ENCODE measurements around the gene MYO10.

Gene MYO10

DNA sequence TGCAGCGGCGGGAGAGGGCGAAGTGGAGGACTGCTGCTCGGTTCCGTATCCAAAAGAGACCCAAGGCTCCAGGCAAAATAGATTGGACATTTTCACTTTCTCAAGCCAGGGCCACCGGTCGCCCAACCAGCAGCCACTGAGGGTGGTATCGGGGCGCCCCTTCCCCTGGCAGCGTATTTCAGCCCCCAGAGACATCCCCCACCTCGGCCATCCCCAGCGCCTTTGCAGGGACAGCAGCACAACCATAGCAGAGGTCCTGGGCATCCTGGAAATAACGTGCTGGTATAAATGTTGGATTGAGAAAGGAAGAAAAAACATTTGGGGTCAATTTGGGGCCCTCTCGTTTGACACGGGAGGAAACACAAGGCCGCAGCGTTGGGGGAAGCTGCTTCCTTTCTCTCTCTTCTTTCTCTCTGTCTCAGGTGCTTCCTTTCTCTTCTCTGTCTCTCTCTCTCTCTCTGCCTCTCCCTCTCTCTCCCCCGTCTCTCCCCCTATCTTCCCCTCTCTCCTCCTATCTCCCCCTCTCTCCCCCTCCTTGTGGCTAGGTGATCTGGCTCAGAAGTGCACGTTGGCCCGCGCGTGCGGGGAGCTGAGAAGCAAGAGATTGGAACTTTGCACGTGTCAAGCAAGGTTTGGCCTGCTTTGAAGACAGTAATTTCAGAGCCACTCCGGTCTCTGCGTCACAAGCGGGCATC is 318.7 kb downstream of the MYO10 start:
- H3K4me2 ChIP-seq (ENCODE audit: low read length), result peak overlapping the region; percentile 99
- peak overlapping the region; percentile 81 for H2AFZ ChIP-seq (ENCODE audit: low read depth, low read length)
- H3K27ac ChIP-seq (ENCODE audit: low read length), result no peak overlapping the region

DNA sequence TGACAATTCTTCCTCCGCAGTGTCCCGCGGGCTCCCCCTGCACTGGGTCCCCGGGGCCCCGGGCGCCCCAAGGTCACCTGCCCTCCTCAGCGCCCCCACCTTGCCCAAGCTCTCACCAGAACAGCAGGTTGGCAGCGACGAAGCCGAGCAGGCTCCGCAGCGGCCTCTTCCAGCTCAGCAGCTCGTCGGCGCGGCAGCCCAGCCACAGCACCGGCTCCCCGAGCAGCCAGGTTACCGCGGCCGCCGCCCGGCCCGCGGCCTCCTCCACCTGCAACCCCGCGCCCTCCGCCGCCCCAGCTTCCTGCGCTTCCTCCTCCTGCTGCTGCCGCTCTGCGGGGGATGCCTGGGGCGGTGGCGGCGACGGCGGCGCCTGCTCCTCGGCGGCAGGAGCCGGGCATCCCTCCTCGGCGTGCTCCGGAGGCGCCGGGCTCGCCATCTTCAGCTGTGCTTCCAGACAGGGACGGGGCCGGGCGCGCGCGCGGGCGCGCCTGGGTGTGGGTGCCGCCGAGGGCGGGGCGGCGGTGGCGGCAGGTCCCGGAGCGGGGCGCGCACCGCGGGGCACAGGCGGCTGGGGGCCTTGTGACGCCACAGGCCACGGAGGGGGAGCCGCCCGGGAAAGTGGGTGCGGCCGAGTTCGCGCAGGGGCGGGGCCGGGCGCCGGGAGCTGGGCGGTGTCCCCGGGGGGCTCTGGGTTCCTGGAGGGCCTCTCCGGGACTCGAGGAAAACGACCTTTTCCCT is 319.4 kb downstream of the MYO10 start, which contains the start of gene RETREG1:
RETREG1 (minus strand) TSS at position 462 of the 738 bp plus-strand sequence; CDS start at position 436, 26 bp downstream.
- H3K27ac ChIP-seq (ENCODE audit: low read length), result no peak within 1 kb of the TSS
- peak within 1 kb of the TSS; percentile 71 for H3K9ac ChIP-seq (ENCODE audit: low read length)
- H3K4me1 ChIP-seq (ENCODE audit: low read length), result peaks cover 6% of the 10 kb centered on the region
- H3K79me2 ChIP-seq (ENCODE audit: low read length), result no peaks in the 10 kb centered on the region
- H4K20me1 ChIP-seq (ENCODE audit: insufficient read depth, low read length), result no peaks in the 10 kb centered on the region
- peak within 1 kb of the TSS; percentile 82 for H2AFZ ChIP-seq (ENCODE audit: low read depth, low read length)
- H3K4me2 ChIP-seq (ENCODE audit: low read length), result peak within 1 kb of the TSS; percentile 99
- no peaks in the 10 kb centered on the region for H3K9me3 ChIP-seq (ENCODE audit: insufficient read depth, low read length)
- no peaks in the 10 kb centered on the region for H3K27me3 ChIP-seq (ENCODE audit: low read depth, low read length)
- H3K36me3 ChIP-seq (replicated peaks; ENCODE audit: low read depth, low read length), result no peaks in the 10 kb centered on the region
- peak within 1 kb of the TSS; percentile 98 for H3K4me3 ChIP-seq (ENCODE audit: low read length)
- TF ChIP-seq EZH2phosphoT487 (IDR thresholded peaks at IDR 0.05; ENCODE audit: low read depth) (no peak), CTCF (IDR thresholded peaks at IDR 0.05; ENCODE audit: low read depth, low read length) (no peak)

More for the DNA sequence above, 318.7 kb downstream of the MYO10 start:
- H3K79me2 ChIP-seq (ENCODE audit: low read length), result no peaks in the 10 kb centered on the region
- H3K4me3 ChIP-seq (ENCODE audit: low read length), result peak overlapping the region; percentile 98
- no peaks in the 10 kb centered on the region for H3K9me3 ChIP-seq (ENCODE audit: insufficient read depth, low read length)
- H3K27me3 ChIP-seq (ENCODE audit: low read depth, low read length), result no peaks in the 10 kb centered on the region
- TF ChIP-seq EZH2phosphoT487 (IDR thresholded peaks at IDR 0.05; ENCODE audit: low read depth) (no peak), CTCF (IDR thresholded peaks at IDR 0.05; ENCODE audit: low read depth, low read length) (no peak)
- no peaks in the 10 kb centered on the region for H3K36me3 ChIP-seq (replicated peaks; ENCODE audit: low read depth, low read length)
- H3K4me1 ChIP-seq (ENCODE audit: low read length), result peaks cover 6% of the 10 kb centered on the region
- H4K20me1 ChIP-seq (ENCODE audit: insufficient read depth, low read length), result no peaks in the 10 kb centered on the region
- peak overlapping the region; percentile 64 for H3K9ac ChIP-seq (ENCODE audit: low read length)

- H3K4me2 ChIP-seq (ENCODE audit: low read length), result peak overlapping the region; percentile 99
- peak overlapping the region; percentile 82; the same call in 1 of the 2 replicates for H2AFZ ChIP-seq (ENCODE audit: low read depth, low read length)
- H3K4me3 ChIP-seq (ENCODE audit: low read length), result peak overlapping the region; percentile 98
- H3K27me3 ChIP-seq (ENCODE audit: low read depth, low read length), result no peaks in the 10 kb centered on the region
- H3K36me3 ChIP-seq (replicated peaks; ENCODE audit: low read depth, low read length), result no peaks in the 10 kb centered on the region
- H4K20me1 ChIP-seq (ENCODE audit: insufficient read depth, low read length), result no peaks in the 10 kb centered on the region
- H3K9ac ChIP-seq (ENCODE audit: low read length), result peak overlapping the region; percentile 71
- no peaks in the 10 kb centered on the region for H3K79me2 ChIP-seq (ENCODE audit: low read length)
- no peak overlapping the region for H3K27ac ChIP-seq (ENCODE audit: low read length)
- peaks cover 6% of the 10 kb centered on the region for H3K4me1 ChIP-seq (ENCODE audit: low read length)
- no peaks in the 10 kb centered on the region for H3K9me3 ChIP-seq (ENCODE audit: insufficient read depth, low read length)
- TF ChIP-seq CTCF (IDR thresholded peaks at IDR 0.05; ENCODE audit: low read depth, low read length) (no peak), EZH2phosphoT487 (IDR thresholded peaks at IDR 0.05; ENCODE audit: low read depth) (no peak)
Observed at GRCh38 chr5:16615741-16616535, 320.1 kb downstream of the MYO10 start.

All from OCI-LY3 (cell line).